Heart right ventricle (tissue), 16 donors: ENCODE data around the gene PPIF. TPM values are rescaled to one million over a fixed set of nuclear protein-coding genes. Genes with fewer than 3 reads are reported as not detected.

Source experiments
- ATAC-seq, 8 donors: fragments of 200-7000 bp; cut with Tn5 transposase; one replicate each; pipeline ENCODE4 v1.9.1; 2020; ENCODE audit warnings: mild to moderate bottlenecking in 8 of 8, moderate library complexity in 8 of 8, moderate number of reproducible peaks in 1 of 8
- DNase-seq, 2 donors: peaks; one replicate each; pipeline ENCODE4 v3.0.0-alpha.2; 2020
- H3K27ac ChIP-seq, 10 donors: fragments of 200-600 bp; sonication (generic) in 2 of 10; one replicate each; pipeline versions ENCODE4 v1.5.0 to v1.8.0; 2020 to 2022; ENCODE audit warnings: mild to moderate bottlenecking in 3 of 10
- H3K27me3 ChIP-seq, 7 donors: fragments of 200-600 bp; one replicate each; pipeline ENCODE4 v1.8.0; 2021 to 2022; ENCODE audit warnings: mild to moderate bottlenecking in 2 of 7
- H3K36me3 ChIP-seq, 9 donors: fragments of 200-600 bp; sonication (generic) in 1 of 9; one replicate each; pipeline versions ENCODE4 v1.5.0 to v1.8.0; 2020 to 2022; ENCODE audit warnings: mild to moderate bottlenecking in 2 of 9
- H3K4me1 ChIP-seq, 9 donors: fragments of 200-600 bp; sonication (generic) in 1 of 9; one replicate each; pipeline versions ENCODE4 v1.5.0 to v1.8.0; 2020 to 2022; ENCODE audit warnings: mild to moderate bottlenecking in 4 of 9
- H3K4me3 ChIP-seq, 10 donors: fragments of 200-600 bp; sonication (generic) in 2 of 10; one replicate each; pipeline versions ENCODE4 v1.5.0 to v1.8.0; 2020 to 2022; ENCODE audit warnings: mild to moderate bottlenecking in 7 of 10, moderate library complexity in 2 of 10
- H3K9me3 ChIP-seq, 11 donors: fragments of 200-600 bp in 10 of 11; sonication (generic) in 2 of 11; one replicate each; pipeline versions ENCODE4 v1.5.0 to v1.8.0; 2013 to 2022; ENCODE audit warnings: mild to moderate bottlenecking in 2 of 11, control low read depth in 1 of 11, moderate library complexity in 1 of 11
- CTCF ChIP-seq, 9 donors: fragments of 200-600 bp; sonication (generic) in 2 of 9; IDR thresholded peaks; one replicate each; pipeline versions ENCODE4 v1.5.0 to v1.8.0; 2021 to 2022; ENCODE audit warnings: antibody characterized with exemption in 9 of 9, mild to moderate bottlenecking in 5 of 9, moderate library complexity in 1 of 9
- WGBS, 2 donors: extraction: QIAGEN DNeasy Blood & Tissue Kit; methylation state at CpG; one replicate each; pipeline ENCODE4 v1.1.7; 2013; ENCODE audit warnings: inconsistent platforms in 1 of 2; 5-methylcytosine and 5-hydroxymethylcytosine counted together
- intact Hi-C, 10 donors: fragments of 100-400 bp; cut with DNase I; formaldehyde crosslinking; loops; one replicate each; pipeline versions ENCODE4 v1.11.1 to v1.14.2; 2022
- polyA plus RNA-seq, 2 donors: library from polyadenylated mRNA; stranded (reverse); fragments of 200-250 nt; gene quantifications; one replicate each; pipeline ENCODE4 v1.2.3, GENCODE V29; 2013
- total RNA-seq, 10 donors: library from RNA; stranded (reverse); fragmentation: NEBNext Ultra II Directional in 3 of 10; extraction: Animal tissue kit (Norgen Biotek cat#: 25700) in 3 of 10; gene quantifications; one replicate each; pipeline versions ENCODE4 v1.2.1 to v1.2.4, GENCODE V29; 2021 to 2023
- donor health status: Arrhythmogenic right ventricular cardiomyopathy.
- donor health status: ischemic (EF 13 %, LVEDD 7.1; RV severe dilation, severe dysfunction).
- donor health status: healthy with polysubstance abuse.
- donor health status: DM: no; HTN: yes; CAD: no.
- donor health status: DM: no; HTN: no; CAD: no.
- donor health status: ischemic (EF 25% LVEDD 6.9; RV normal size, moderate dysfunction).
- donor health status: ischemic (EF 25% LVEDD 5.7; RV mildly dilated, moderate dysfunction).
- donor health status: healthy.
- donor health status: DM: yes; HTN: yes; CAD: no.
- donor health status: Ischemic cardiomyopathy.
- donor health status: ischemic (EF 35%, LVEDD 5.7; RV mildly dilated, moderate dysfunction).
- donor health status: nonischemic (EF 11% LVEDD 7.7; RV severe dilation, severe dysfunction).
- donor health status: DM: yes; HTN: yes; CAD: no.
- donor health status: PGD.
- donor health status: ischemic (EF 29% LVEDD 5.4; RV normal size, mild dysfunction).
- donor health status: nonischemic (EF 23%, LVEDD 6.1; RV moderate dilation, normal function).

The PPIF gene
- total and polyA plus RNA-seq, 12 donors: 44.3 to 205 (median 146) TPM

- Histone ChIP-seq H3K4me3 (no peak overlapping the region), H3K36me3 (peaks cover 0 to 35% (median 11%) of the 10 kb centered on the region in 9 donors), H3K27ac (peak overlapping the region; percentile 9 to 78 (median 74)), H3K27me3 (no peaks in the 10 kb centered on the region), H3K4me1 (peaks cover 31 to 43% (median 40%) of the 10 kb centered on the region in 9 donors), H3K9me3 (no peaks in the 10 kb centered on the region)
- WGBS, 2 donors: 33 to 39% methylated on average over 11 of the region's 11 CpGs
- TF ChIP-seq CTCF (IDR thresholded peaks at IDR 0.05): no peak
- DNase-seq: peak; percentile 62 to 76
- ATAC-seq: peak; percentile 61 to 84 (median 74)
- intact Hi-C loops: loop anchor here in 1 of 10 donors (5.0 kb wide), 1 partner anchor 105 kb away; no protein-coding TSS in a partner anchor
These were observed 34.5 kb downstream of the PPIF start for GRCh38 chr10:79381804-79382221.

- peaks cover 31 to 43% (median 40%) of the 10 kb centered on the region in 9 donors for H3K4me1 ChIP-seq
- no peak for TF ChIP-seq CTCF (IDR thresholded peaks at IDR 0.05)
- peaks cover 0 to 42% (median 12%) of the 10 kb centered on the region in 9 donors for H3K36me3 ChIP-seq
- DNase-seq (no peak), ATAC-seq (no peak)
- no peaks in the 10 kb centered on the region for H3K9me3 ChIP-seq
- peak overlapping the region in 9 of 10 donors; percentile 9 to 78 (median 75) for H3K27ac ChIP-seq
- no peaks in the 10 kb centered on the region for H3K27me3 ChIP-seq
- 64 to 67% methylated on average over 18 of the region's 18 CpGs for WGBS, 2 donors
- intact Hi-C loops: loop anchor here in 1 of 10 donors (5.0 kb wide), 1 partner anchor 105 kb away; no protein-coding TSS in a partner anchor
- H3K4me3 ChIP-seq: no peak overlapping the region
These were observed 35.2 kb downstream of the PPIF start for GRCh38 chr10:79382491-79382941.

- H3K27me3 ChIP-seq: no peaks in the 10 kb centered on the region
- no peak for ATAC-seq
- no peak overlapping the region for H3K4me3 ChIP-seq
- intact Hi-C loops: loop anchor here in 1 of 10 donors (5.0 kb wide), 1 partner anchor 103 kb away; no protein-coding TSS in a partner anchor
- DNase-seq: no peak
- H3K36me3 ChIP-seq: peaks cover 0 to 58% (median 12%) of the 10 kb centered on the region in 9 donors
- H3K4me1 ChIP-seq: peaks cover 31 to 56% (median 44%) of the 10 kb centered on the region in 9 donors
- WGBS, 2 donors: 74 to 89% methylated on average over 12 of the region's 12 CpGs
- H3K9me3 ChIP-seq: no peaks in the 10 kb centered on the region
- peak overlapping the region in 2 of 10 donors; percentile 8 to 16 for H3K27ac ChIP-seq
- TF ChIP-seq CTCF (IDR thresholded peaks at IDR 0.05): no peak
These were observed 36.8 kb downstream of the PPIF start for GRCh38 chr10:79383974-79384606.

GRCh38 chr10:79384773-79385391, 37.6 kb downstream of the PPIF start:
- Histone ChIP-seq H3K36me3 (peaks cover 0 to 63% (median 12%) of the 10 kb centered on the region in 9 donors), H3K27ac (no peak overlapping the region), H3K4me3 (no peak overlapping the region), H3K4me1 (peaks cover 23 to 55% (median 41%) of the 10 kb centered on the region in 9 donors), H3K27me3 (no peaks in the 10 kb centered on the region), H3K9me3 (no peaks in the 10 kb centered on the region)
- ATAC-seq (no peak), DNase-seq (no peak)
- 91 to 92% methylated on average over 14 of the region's 14 CpGs for WGBS, 2 donors
- no peak for TF ChIP-seq CTCF (IDR thresholded peaks at IDR 0.05)
- intact Hi-C loops: loop anchor here in 2 of 10 donors (5.0 kb wide), 2 partner anchors 67 to 102 kb away; no protein-coding TSS in a partner anchor
